COLO668 (cell line): Measurements from ENCODE around the gene KRTAP5-11.
"Not testable (repeated sequence)": the region's sequence is repeated elsewhere in the genome, so short reads cannot be mapped to it uniquely, and the experiment has no call there.

Source experiments
- DNase-seq: peaks from one replicate; lab custom pipeline; 2025; ENCODE audit not compliant: unreplicated experiment; lab: John Stamatoyannopoulos, UW

Gene KRTAP5-11

GRCh38 chr11:71557257-71557656 is 25.4 kb downstream of the KRTAP5-11 start:
- DNase-seq: no peak

GRCh38 chr11:71556018-71556417 is 26.7 kb downstream of the KRTAP5-11 start:
- DNase-seq: no peak

GRCh38 chr11:71555508-71555907 is 27.2 kb downstream of the KRTAP5-11 start:
- no peak for DNase-seq

GRCh38 chr11:71554996-71555395 is 27.7 kb downstream of the KRTAP5-11 start:
- no peak for DNase-seq

- DNase-seq: no peak
These were observed 31.0 kb downstream of the KRTAP5-11 start for GRCh38 chr11:71551711-71552110.

- DNase-seq: no peak
These were observed 33.9 kb downstream of the KRTAP5-11 start for GRCh38 chr11:71548716-71549151.

- DNase-seq: no peak
These were observed 34.6 kb downstream of the KRTAP5-11 start, which contains the start of gene KRTAP5-9 for GRCh38 chr11:71548120-71548519. TSS of gene KRTAP5-9 (plus strand) at chr11:71548420. CDS start at chr11:71548658, 238 bp downstream.

- no peak for DNase-seq
These were observed 37.2 kb downstream of the KRTAP5-11 start for GRCh38 chr11:71545405-71545966.

- DNase-seq: no peak
These were observed 38.0 kb downstream of the KRTAP5-11 start for GRCh38 chr11:71544525-71545214.

- no peak for DNase-seq
These were observed 38.8 kb downstream of the KRTAP5-11 start for GRCh38 chr11:71543866-71544265.

GRCh38 chr11:71542879-71543777 is 39.5 kb downstream of the KRTAP5-11 start:
- DNase-seq: no peak

- DNase-seq: no peak
These were observed 40.3 kb downstream of the KRTAP5-11 start for GRCh38 chr11:71542382-71542781.

- not testable (repeated sequence) for DNase-seq
These were observed 42.0 kb downstream of the KRTAP5-11 start for GRCh38 chr11:71540521-71541304.

GRCh38 chr11:71539971-71540370 is 42.7 kb downstream of the KRTAP5-11 start:
- DNase-seq: not testable (repeated sequence)

GRCh38 chr11:71539017-71539416 is 43.7 kb downstream of the KRTAP5-11 start:
- no peak for DNase-seq

- DNase-seq: no peak
These were observed 44.0 kb downstream of the KRTAP5-11 start for GRCh38 chr11:71538666-71538990.

GRCh38 chr11:71537977-71538665 is 44.6 kb downstream of the KRTAP5-11 start, which contains the start of gene KRTAP5-8:
TSS of gene KRTAP5-8 (plus strand) at chr11:71538025. CDS start at chr11:71538056, 31 bp downstream.
- not testable (repeated sequence) for DNase-seq

GRCh38 chr11:71537537-71537936 is 45.1 kb downstream of the KRTAP5-11 start:
- no peak for DNase-seq

- DNase-seq: no peak
These were observed 46.9 kb downstream of the KRTAP5-11 start for GRCh38 chr11:71535825-71536224.
